ENCODE results near the gene TRIM39. TPM values are rescaled to one million over a fixed set of nuclear protein-coding genes. Genes with fewer than 3 reads are reported as not detected.

The TRIM39 gene
- total RNA-seq, 2 experiments from 2014 or later: 38.2 to 38.3 TPM

- no peaks in the 10 kb centered on the region for H3K27me3 Mint-ChIP-seq
- H3K36me3 ChIP-seq (ENCODE audit: insufficient read depth, low read length): peaks cover 33% of the 10 kb centered on the region
- peaks cover 70% of the 10 kb centered on the region for H3K36me3 Mint-ChIP-seq (ENCODE audit: low read depth)
- TF ChIP-seq, protein P1, sequence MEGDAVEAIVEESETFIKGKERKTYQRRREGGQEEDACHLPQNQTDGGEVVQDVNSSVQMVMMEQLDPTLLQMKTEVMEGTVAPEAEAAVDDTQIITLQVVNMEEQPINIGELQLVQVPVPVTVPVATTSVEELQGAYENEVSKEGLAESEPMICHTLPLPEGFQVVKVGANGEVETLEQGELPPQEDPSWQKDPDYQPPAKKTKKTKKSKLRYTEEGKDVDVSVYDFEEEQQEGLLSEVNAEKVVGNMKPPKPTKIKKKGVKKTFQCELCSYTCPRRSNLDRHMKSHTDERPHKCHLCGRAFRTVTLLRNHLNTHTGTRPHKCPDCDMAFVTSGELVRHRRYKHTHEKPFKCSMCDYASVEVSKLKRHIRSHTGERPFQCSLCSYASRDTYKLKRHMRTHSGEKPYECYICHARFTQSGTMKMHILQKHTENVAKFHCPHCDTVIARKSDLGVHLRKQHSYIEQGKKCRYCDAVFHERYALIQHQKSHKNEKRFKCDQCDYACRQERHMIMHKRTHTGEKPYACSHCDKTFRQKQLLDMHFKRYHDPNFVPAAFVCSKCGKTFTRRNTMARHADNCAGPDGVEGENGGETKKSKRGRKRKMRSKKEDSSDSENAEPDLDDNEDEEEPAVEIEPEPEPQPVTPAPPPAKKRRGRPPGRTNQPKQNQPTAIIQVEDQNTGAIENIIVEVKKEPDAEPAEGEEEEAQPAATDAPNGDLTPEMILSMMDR (IDR thresholded peaks at IDR 0.05): no peak
- no peak for DNase-seq
- POLR2A ChIA-PET: no interaction called here
- H3K4me1 Mint-ChIP-seq (ENCODE audit: low read depth): peaks cover 46% of the 10 kb centered on the region
- intact Hi-C loops (cut with DNase I, micrococcal nuclease): no loop called here
- H3K27ac ChIP-seq (ENCODE audit: low read depth in 1 of 2, low read length in 2 of 2): no peak overlapping the region
- H3K9me3 ChIP-seq (ENCODE audit: control insufficient read depth in 1 of 2, insufficient read depth in 1 of 2, low read length in 2 of 2): peaks cover 0 to 3% of the 10 kb centered on the region in 2 experiments
- H3K4me3 Mint-ChIP-seq: no peak overlapping the region
- H3K4me3 ChIP-seq (ENCODE audit: low read length): no peak overlapping the region
- H3K27ac Mint-ChIP-seq: peak overlapping the region; percentile 30
- peaks cover 10% of the 10 kb centered on the region for H3K4me1 ChIP-seq (ENCODE audit: insufficient read depth, low read length)
- no peak for ATAC-seq (ENCODE audit: poor library complexity)
- no peaks in the 10 kb centered on the region for H3K27me3 ChIP-seq (ENCODE audit: control insufficient read depth in 1 of 2, insufficient read depth in 2 of 2, low read length in 2 of 2)
- H3K9me3 Mint-ChIP-seq: no peaks in the 10 kb centered on the region
- CTCF ChIA-PET: no interaction called here
These were observed 22.7 kb upstream of the TRIM39 start for GRCh38 chr6:30304002-30304401.

DNA sequence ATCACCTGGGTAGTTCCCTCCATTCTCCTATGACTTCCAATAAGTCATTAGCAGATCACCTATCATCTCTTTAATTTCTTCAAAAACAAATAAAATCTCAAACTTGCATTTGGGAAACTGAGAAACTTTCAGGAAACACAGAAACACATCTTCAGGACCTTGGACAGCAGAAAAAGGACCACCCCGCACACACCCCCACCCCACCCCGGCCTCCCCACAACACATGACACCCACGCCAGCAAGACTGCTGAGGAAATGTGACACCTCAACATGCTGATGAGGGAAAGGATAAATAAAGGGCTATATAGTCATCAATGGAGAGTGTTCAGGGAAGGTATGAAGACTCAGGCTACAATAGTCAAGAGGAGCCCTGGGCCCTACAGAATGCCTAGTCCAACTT is 15.6 kb upstream of the TRIM39 start:
- Histone ChIP-seq H3K36me3 (ENCODE audit: insufficient read depth, low read length) (peaks cover 67% of the 10 kb centered on the region), H3K27ac (ENCODE audit: low read depth in 1 of 2, low read length in 2 of 2) (no peak overlapping the region), H3K27me3 (ENCODE audit: control insufficient read depth in 1 of 2, insufficient read depth in 2 of 2, low read length in 2 of 2) (no peaks in the 10 kb centered on the region), H3K9me3 (ENCODE audit: control insufficient read depth in 1 of 2, insufficient read depth in 1 of 2, low read length in 2 of 2) (no peaks in the 10 kb centered on the region), H3K4me3 (ENCODE audit: low read length) (no peak overlapping the region), H3K4me1 (ENCODE audit: insufficient read depth, low read length) (no peaks in the 10 kb centered on the region)
- no peak for ATAC-seq (ENCODE audit: poor library complexity)
- Mint-ChIP-seq H3K27me3 (no peaks in the 10 kb centered on the region), H3K4me3 (no peak overlapping the region), H3K36me3 (ENCODE audit: low read depth) (peaks cover 83% of the 10 kb centered on the region), H3K4me1 (ENCODE audit: low read depth) (peaks cover 70% of the 10 kb centered on the region), H3K9me3 (no peaks in the 10 kb centered on the region), H3K27ac (no peak overlapping the region)
- intact Hi-C loops (cut with DNase I, micrococcal nuclease): no loop called here
- TF ChIP-seq, protein P1 (IDR thresholded peaks at IDR 0.05): no peak
- POLR2A ChIA-PET: no interaction called here
- DNase-seq: no peak
- CTCF ChIA-PET: no interaction called here

DNA sequence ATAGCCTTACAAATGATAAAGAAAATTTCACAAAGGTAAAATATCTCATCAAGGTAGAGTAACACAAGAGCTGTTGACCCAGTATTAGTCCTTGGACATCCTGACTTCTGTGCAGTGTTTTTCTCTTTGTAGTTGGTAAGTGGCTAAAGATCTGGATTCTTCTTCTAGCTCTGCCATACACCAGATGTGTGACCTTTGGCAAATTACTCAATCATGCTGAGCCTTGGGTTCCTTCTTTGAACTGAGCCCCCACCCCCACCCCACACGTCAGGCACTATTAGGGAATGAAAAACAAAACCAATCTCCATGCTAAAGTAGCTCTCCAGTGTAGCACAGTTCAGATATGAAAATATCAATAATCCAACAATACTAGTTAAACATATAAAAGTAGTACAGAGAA is 15.1 kb upstream of the TRIM39 start:
- no peak overlapping the region for H3K27ac ChIP-seq (ENCODE audit: low read depth in 1 of 2, low read length in 2 of 2)
- peaks cover 65% of the 10 kb centered on the region for H3K36me3 ChIP-seq (ENCODE audit: insufficient read depth, low read length)
- ATAC-seq (ENCODE audit: poor library complexity) (no peak), DNase-seq (no peak)
- no peak overlapping the region for H3K4me3 ChIP-seq (ENCODE audit: low read length)
- CTCF ChIA-PET: no interaction called here
- no peaks in the 10 kb centered on the region for H3K27me3 Mint-ChIP-seq
- TF ChIP-seq, protein P1 (IDR thresholded peaks at IDR 0.05): no peak
- POLR2A ChIA-PET: no interaction called here
- no peaks in the 10 kb centered on the region for H3K27me3 ChIP-seq (ENCODE audit: control insufficient read depth in 1 of 2, insufficient read depth in 2 of 2, low read length in 2 of 2)
- intact Hi-C loops (cut with DNase I, micrococcal nuclease): no loop called here
- peaks cover 83% of the 10 kb centered on the region for H3K36me3 Mint-ChIP-seq (ENCODE audit: low read depth)
- no peaks in the 10 kb centered on the region for H3K9me3 ChIP-seq (ENCODE audit: control insufficient read depth in 1 of 2, insufficient read depth in 1 of 2, low read length in 2 of 2)
- no peaks in the 10 kb centered on the region for H3K9me3 Mint-ChIP-seq
- peaks cover 74% of the 10 kb centered on the region for H3K4me1 Mint-ChIP-seq (ENCODE audit: low read depth)
- H3K27ac Mint-ChIP-seq: no peak overlapping the region
- no peak overlapping the region for H3K4me3 Mint-ChIP-seq
- no peaks in the 10 kb centered on the region for H3K4me1 ChIP-seq (ENCODE audit: insufficient read depth, low read length)

All from CD4-positive, alpha-beta T cell (primary cell).